Muscle layer of colon (tissue), 2 donors: Measurements from ENCODE around the gene SERGEF.

Source experiments
- H3K27ac ChIP-seq: one replicate; pipeline ENCODE4 v1.7.0; 2013; ENCODE audit warnings: low read depth, mild to moderate bottlenecking, low read length, moderate library complexity
- H3K27me3 ChIP-seq, 2 donors: one replicate each; pipeline ENCODE4 v1.7.0; 2013; ENCODE audit warnings: low read length in 2 of 2, mild to moderate bottlenecking in 2 of 2; ENCODE audit not compliant: insufficient read depth in 2 of 2, control insufficient read depth in 1 of 2
- H3K36me3 ChIP-seq: one replicate; pipeline ENCODE4 v1.7.0; 2013; ENCODE audit warnings: mild to moderate bottlenecking, low read length; ENCODE audit not compliant: insufficient read depth
- H3K4me1 ChIP-seq: one replicate; pipeline ENCODE4 v1.7.0; 2013; ENCODE audit warnings: mild to moderate bottlenecking, low read length; ENCODE audit not compliant: insufficient read depth
- H3K4me3 ChIP-seq, 2 donors: one replicate each; pipeline ENCODE4 v1.7.0; 2013; ENCODE audit warnings: low read length in 2 of 2, low read depth in 1 of 2, mild to moderate bottlenecking in 1 of 2, moderate library complexity in 1 of 2
- H3K9ac ChIP-seq: one replicate; pipeline ENCODE4 v1.7.0; 2013; ENCODE audit warnings: low read length
- H3K9me3 ChIP-seq: one replicate; pipeline ENCODE4 v1.7.0; 2013; ENCODE audit warnings: mild to moderate bottlenecking, low read length
- donor health status: abdominal sarcoma.
- donor health status: Adenocarcinoma of cecum.

Gene SERGEF

GRCh38 chr11:17771841-17772401, 240.9 kb downstream of the SERGEF start:
- Histone ChIP-seq H3K9ac (no peak overlapping the region), H3K4me3 (no peak overlapping the region), H3K27ac (no peak overlapping the region), H3K36me3 (no peaks in the 10 kb centered on the region), H3K27me3 (no peaks in the 10 kb centered on the region), H3K4me1 (no peaks in the 10 kb centered on the region), H3K9me3 (no peaks in the 10 kb centered on the region)

GRCh38 chr11:17771415-17771814, 241.4 kb downstream of the SERGEF start:
- no peaks in the 10 kb centered on the region for H3K27me3 ChIP-seq
- no peak overlapping the region for H3K9ac ChIP-seq

GRCh38 chr11:17770917-17771316, 241.9 kb downstream of the SERGEF start:
- no peaks in the 10 kb centered on the region for H3K4me1 ChIP-seq
- H3K27ac ChIP-seq = no peak overlapping the region
- H3K9ac ChIP-seq = no peak overlapping the region
- no peak overlapping the region for H3K4me3 ChIP-seq
- no peaks in the 10 kb centered on the region for H3K9me3 ChIP-seq
- no peaks in the 10 kb centered on the region for H3K27me3 ChIP-seq
- H3K36me3 ChIP-seq = no peaks in the 10 kb centered on the region

More at GRCh38 chr11:17771415-17771814, 241.4 kb downstream of the SERGEF start:
- Histone ChIP-seq H3K27ac (no peak overlapping the region), H3K36me3 (no peaks in the 10 kb centered on the region), H3K9me3 (no peaks in the 10 kb centered on the region), H3K4me1 (no peaks in the 10 kb centered on the region), H3K4me3 (no peak overlapping the region)

- H3K27ac ChIP-seq = no peak overlapping the region
- no peaks in the 10 kb centered on the region for H3K36me3 ChIP-seq
- H3K27me3 ChIP-seq = no peaks in the 10 kb centered on the region
- H3K9me3 ChIP-seq = no peaks in the 10 kb centered on the region
- no peak overlapping the region for H3K4me3 ChIP-seq
- no peak overlapping the region for H3K9ac ChIP-seq
- no peaks in the 10 kb centered on the region for H3K4me1 ChIP-seq
Observed at GRCh38 chr11:17770048-17770652, 242.7 kb downstream of the SERGEF start.

GRCh38 chr11:17769218-17769617, 243.6 kb downstream of the SERGEF start:
- no peaks in the 10 kb centered on the region for H3K9me3 ChIP-seq
- H3K4me1 ChIP-seq = no peaks in the 10 kb centered on the region
- H3K9ac ChIP-seq = no peak overlapping the region
- H3K27me3 ChIP-seq = no peaks in the 10 kb centered on the region
- H3K27ac ChIP-seq = no peak overlapping the region
- H3K4me3 ChIP-seq = no peak overlapping the region
- no peaks in the 10 kb centered on the region for H3K36me3 ChIP-seq

- no peaks in the 10 kb centered on the region for H3K27me3 ChIP-seq
- no peak overlapping the region for H3K9ac ChIP-seq
- H3K9me3 ChIP-seq = no peaks in the 10 kb centered on the region
- no peaks in the 10 kb centered on the region for H3K4me1 ChIP-seq
- H3K27ac ChIP-seq = no peak overlapping the region
- H3K36me3 ChIP-seq = no peaks in the 10 kb centered on the region
- no peak overlapping the region for H3K4me3 ChIP-seq
Observed at GRCh38 chr11:17768547-17768946, 244.3 kb downstream of the SERGEF start.

GRCh38 chr11:17767914-17768313, 244.9 kb downstream of the SERGEF start:
- Histone ChIP-seq H3K9ac (no peak overlapping the region), H3K9me3 (no peaks in the 10 kb centered on the region), H3K4me3 (no peak overlapping the region), H3K27ac (no peak overlapping the region), H3K36me3 (no peaks in the 10 kb centered on the region), H3K4me1 (no peaks in the 10 kb centered on the region), H3K27me3 (no peaks in the 10 kb centered on the region)

- Histone ChIP-seq H3K27ac (no peak overlapping the region), H3K4me1 (no peaks in the 10 kb centered on the region), H3K36me3 (no peaks in the 10 kb centered on the region), H3K27me3 (no peaks in the 10 kb centered on the region), H3K9ac (no peak overlapping the region), H3K4me3 (no peak overlapping the region), H3K9me3 (no peaks in the 10 kb centered on the region)
Observed at GRCh38 chr11:17767301-17767885, 245.5 kb downstream of the SERGEF start.

- no peaks in the 10 kb centered on the region for H3K4me1 ChIP-seq
- no peaks in the 10 kb centered on the region for H3K27me3 ChIP-seq
- no peak overlapping the region for H3K9ac ChIP-seq
- H3K4me3 ChIP-seq = no peak overlapping the region
- H3K27ac ChIP-seq = no peak overlapping the region
- no peaks in the 10 kb centered on the region for H3K36me3 ChIP-seq
- no peaks in the 10 kb centered on the region for H3K9me3 ChIP-seq
Observed at GRCh38 chr11:17766590-17766989, 246.3 kb downstream of the SERGEF start.

GRCh38 chr11:17766073-17766359, 246.8 kb downstream of the SERGEF start:
- no peaks in the 10 kb centered on the region for H3K4me1 ChIP-seq

GRCh38 chr11:17765356-17766072, 247.3 kb downstream of the SERGEF start:
- Histone ChIP-seq H3K36me3 (no peaks in the 10 kb centered on the region), H3K9ac (no peak overlapping the region), H3K4me3 (no peak overlapping the region), H3K27ac (no peak overlapping the region), H3K4me1 (no peaks in the 10 kb centered on the region), H3K27me3 (no peaks in the 10 kb centered on the region), H3K9me3 (no peaks in the 10 kb centered on the region)

More at GRCh38 chr11:17766073-17766359, 246.8 kb downstream of the SERGEF start:
- Histone ChIP-seq H3K36me3 (no peaks in the 10 kb centered on the region), H3K27ac (no peak overlapping the region), H3K9me3 (no peaks in the 10 kb centered on the region), H3K27me3 (no peaks in the 10 kb centered on the region), H3K9ac (no peak overlapping the region), H3K4me3 (no peak overlapping the region)
